Activated CD4-positive, alpha-beta T cell treated with anti-CD3 and anti-CD28 coated beads for 36 hours (primary cell): Measurements from ENCODE around the gene LYST. TPM values are rescaled to one million over a fixed set of nuclear protein-coding genes. Genes with fewer than 3 reads are reported as not detected.
"Not testable (repeated sequence)": the region's sequence is repeated elsewhere in the genome, so short reads cannot be mapped to it uniquely, and the experiment has no call there.

Source experiments
- ATAC-seq: fragments of 200-7000 bp; cut with Tn5 transposase; one replicate; pipeline ENCODE4 v1.10.0; 2021; ENCODE audit warnings: mild to moderate bottlenecking, moderate library complexity
- CTCF ChIA-PET: fragments of 350-600 bp; sonication (Branson Sonifier 250); formaldehyde crosslinking; loops from one replicate; lab custom pipeline; 2021; ENCODE audit warnings: antibody characterized with exemption; lab: Charles Lee
- POLR2A ChIA-PET: fragments of 350-600 bp; sonication (Branson Sonifier 250); formaldehyde crosslinking; loops from one replicate; lab custom pipeline; 2021; ENCODE audit warnings: antibody characterized with exemption, inconsistent platforms; lab: Charles Lee
- DNase-seq: peaks from one replicate; pipeline ENCODE4 v3.0.0-alpha.2; 2020
- H3K27ac Mint-ChIP-seq: one replicate; pipeline ENCODE4 v1.8.0; 2021; ENCODE audit warnings: mixed read lengths
- H3K27me3 Mint-ChIP-seq: one replicate; pipeline ENCODE4 v1.8.0; 2021; ENCODE audit warnings: mixed read lengths
- H3K36me3 Mint-ChIP-seq: one replicate; pipeline ENCODE4 v1.8.0; 2021; ENCODE audit warnings: low read depth, mixed read lengths
- H3K4me1 Mint-ChIP-seq: one replicate; pipeline ENCODE4 v1.8.0; 2021; ENCODE audit warnings: mixed read lengths
- H3K4me3 Mint-ChIP-seq: one replicate; pipeline ENCODE4 v1.8.0; 2021; ENCODE audit warnings: mild to moderate bottlenecking, moderate library complexity, mixed read lengths
- H3K9me3 Mint-ChIP-seq: one replicate; pipeline ENCODE4 v1.8.0; 2021; ENCODE audit warnings: low read depth, mixed read lengths
- intact Hi-C, 2 experiments: fragments of 100-400 bp; cut with DNase I in 1 of 2; cut with micrococcal nuclease in 1 of 2; formaldehyde crosslinking; loops; one replicate each; pipeline versions ENCODE4 v1.14.2 to v1.15.1; 2022 to 2024; cut with DNase I, micrococcal nuclease
- total RNA-seq, 2 experiments: library from RNA; stranded (reverse); gene quantifications; one replicate each; pipeline ENCODE4 v1.2.3, GENCODE V29; 2021

The LYST gene
- total RNA-seq, 2 experiments from 2014 or later = 28.1 to 32.3 TPM

GRCh38 chr1:235767795-235768194 is 98.9 kb downstream of the LYST start:
- ATAC-seq = no peak
- no peaks in the 10 kb centered on the region for H3K9me3 Mint-ChIP-seq
- no peak overlapping the region for H3K27ac Mint-ChIP-seq
- POLR2A ChIA-PET = interaction anchor here (0.7 kb wide), 1 partner anchor 373 kb away, joined by 3 read pairs; no protein-coding TSS in a partner anchor
- intact Hi-C loops = no loop called here
- CTCF ChIA-PET = interaction anchor here (0.8 to 1.6 kb wide), 5 partner anchors 9 to 204 kb away, joined by 3 to 4 read pairs (median 3); no protein-coding TSS in a partner anchor
- H3K4me1 Mint-ChIP-seq = peaks cover 11% of the 10 kb centered on the region
- DNase-seq = no peak
- H3K27me3 Mint-ChIP-seq = no peaks in the 10 kb centered on the region
- H3K36me3 Mint-ChIP-seq = peaks cover 13% of the 10 kb centered on the region
- H3K4me3 Mint-ChIP-seq = no peak overlapping the region

DNA sequence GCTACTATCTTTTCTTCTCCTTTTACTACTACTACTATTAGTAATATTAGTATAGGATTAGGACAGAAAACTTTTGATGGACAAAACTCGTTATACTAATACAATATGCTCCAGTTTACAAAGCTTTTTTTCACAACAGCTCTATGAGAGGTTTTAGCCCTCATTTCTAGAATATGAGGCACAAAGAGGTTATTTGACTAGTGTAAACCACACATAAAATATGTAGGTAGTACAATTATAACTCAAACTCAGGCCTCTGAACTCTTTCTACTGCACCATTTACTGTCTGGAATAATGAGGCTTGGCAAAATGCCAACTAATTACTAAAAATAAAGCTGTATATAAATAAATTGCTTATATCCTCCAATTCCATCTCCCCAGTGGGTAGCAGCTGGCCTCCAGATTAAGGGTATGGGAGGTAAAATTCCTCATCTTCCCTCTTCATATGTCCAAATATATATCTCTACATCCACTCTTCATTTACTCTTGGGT is 99.9 kb downstream of the LYST start:
- Mint-ChIP-seq H3K4me3 (no peak overlapping the region), H3K27me3 (no peaks in the 10 kb centered on the region), H3K36me3 (peaks cover 12% of the 10 kb centered on the region), H3K27ac (no peak overlapping the region), H3K9me3 (no peaks in the 10 kb centered on the region), H3K4me1 (peaks cover 11% of the 10 kb centered on the region)
- DNase-seq (no peak), ATAC-seq (no peak)
- POLR2A ChIA-PET = no interaction called here
- intact Hi-C loops = no loop called here
- CTCF ChIA-PET = interaction anchor here (0.9 to 1.6 kb wide), 3 partner anchors 10 to 77 kb away, joined by 3 to 4 read pairs (median 3); no protein-coding TSS in a partner anchor

GRCh38 chr1:235763962-235764361 is 102.7 kb downstream of the LYST start:
- peaks cover 11% of the 10 kb centered on the region for H3K4me1 Mint-ChIP-seq
- no peak overlapping the region for H3K4me3 Mint-ChIP-seq
- no peaks in the 10 kb centered on the region for H3K27me3 Mint-ChIP-seq
- H3K9me3 Mint-ChIP-seq = no peaks in the 10 kb centered on the region
- peak; percentile 38 for DNase-seq
- H3K36me3 Mint-ChIP-seq = peaks cover 13% of the 10 kb centered on the region
- ATAC-seq = peak; percentile 94
- ChIA-PET CTCF (interaction anchor here (0.6 to 1.4 kb wide), 5 partner anchors 67 to 261 kb away, joined by 3 to 5 read pairs (median 3); no protein-coding TSS in a partner anchor), POLR2A (no interaction called here)
- H3K27ac Mint-ChIP-seq = no peak overlapping the region
- intact Hi-C loops = loop anchor here in 1 of 2 experiments (1.0 kb wide), 1 partner anchor 235 kb away; no protein-coding TSS in a partner anchor

DNA sequence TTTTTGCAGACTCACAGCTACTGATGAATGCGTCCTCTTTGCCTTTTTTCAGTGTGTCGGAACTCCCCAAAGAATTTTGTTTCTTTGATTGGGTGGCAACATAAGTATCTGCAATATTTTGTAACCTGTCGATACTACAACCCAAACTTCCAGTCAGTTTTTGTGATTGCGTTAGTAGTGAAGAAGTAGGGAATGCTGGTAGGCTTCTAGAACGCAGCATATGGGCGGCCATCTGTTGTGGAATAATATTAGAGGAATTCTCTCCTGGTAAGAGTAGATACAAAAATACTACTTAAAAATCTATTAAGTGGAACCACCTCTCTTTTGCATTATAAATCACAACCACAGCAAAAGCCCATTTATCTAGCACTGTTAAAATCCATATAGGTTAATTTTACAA is 107.4 kb downstream of the LYST start:
- POLR2A ChIA-PET = no interaction called here

GRCh38 chr1:235758931-235759330 is 107.8 kb downstream of the LYST start:
- Mint-ChIP-seq H3K4me1 (no peaks in the 10 kb centered on the region), H3K36me3 (peaks cover 25% of the 10 kb centered on the region), H3K4me3 (no peak overlapping the region), H3K27me3 (no peaks in the 10 kb centered on the region), H3K27ac (no peak overlapping the region), H3K9me3 (no peaks in the 10 kb centered on the region)
- DNase-seq (no peak), ATAC-seq (no peak)
- intact Hi-C loops = no loop called here
- POLR2A ChIA-PET = no interaction called here
- CTCF ChIA-PET = interaction anchor here (0.5 to 1.2 kb wide), 2 partner anchors 9 to 34 kb away, joined by 3 read pairs; no protein-coding TSS in a partner anchor

More for the DNA sequence above, 107.4 kb downstream of the LYST start:
- peaks cover 22% of the 10 kb centered on the region for H3K36me3 Mint-ChIP-seq
- DNase-seq (no peak), ATAC-seq (no peak)
- no peaks in the 10 kb centered on the region for H3K27me3 Mint-ChIP-seq
- no peaks in the 10 kb centered on the region for H3K9me3 Mint-ChIP-seq
- H3K27ac Mint-ChIP-seq = no peak overlapping the region
- no peaks in the 10 kb centered on the region for H3K4me1 Mint-ChIP-seq
- CTCF ChIA-PET = interaction anchor here (0.7 kb wide), 1 partner anchor 229 kb away, joined by 3 read pairs; no protein-coding TSS in a partner anchor
- intact Hi-C loops = no loop called here
- no peak overlapping the region for H3K4me3 Mint-ChIP-seq

DNA sequence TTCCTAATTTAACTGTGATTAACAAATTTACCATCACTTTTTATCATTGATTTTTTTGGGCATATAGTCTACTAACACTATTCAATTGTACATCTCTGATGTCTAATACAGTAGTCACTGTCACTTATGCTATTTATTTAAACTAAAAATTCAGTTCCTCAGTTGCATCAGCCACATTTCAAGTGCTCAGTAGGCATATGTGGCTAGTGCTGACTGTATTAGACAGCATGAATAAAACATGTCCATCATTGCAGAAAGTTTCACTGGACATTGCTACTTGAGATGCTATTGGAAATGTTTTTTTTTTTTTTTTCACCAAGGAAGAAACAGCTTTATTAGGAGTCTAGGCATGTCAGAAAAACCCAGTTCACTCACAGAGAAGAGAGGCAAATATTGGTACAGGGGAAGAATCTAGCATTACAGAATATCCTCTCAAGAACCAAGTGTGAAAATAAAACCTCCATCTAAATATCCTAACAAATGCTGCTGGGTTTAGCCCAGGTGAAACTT is 109.1 kb downstream of the LYST start:
- Mint-ChIP-seq H3K9me3 (no peaks in the 10 kb centered on the region), H3K36me3 (peaks cover 21% of the 10 kb centered on the region), H3K4me3 (no peak overlapping the region), H3K27me3 (no peaks in the 10 kb centered on the region), H3K4me1 (no peaks in the 10 kb centered on the region), H3K27ac (no peak overlapping the region)
- ChIA-PET CTCF (interaction anchor here (1.1 to 2.9 kb wide), 3 partner anchors 10 to 215 kb away, joined by 3 to 14 read pairs (median 3); no protein-coding TSS in a partner anchor), POLR2A (interaction anchor here (0.6 kb wide), 1 partner anchor 35 kb away, joined by 3 read pairs; no protein-coding TSS in a partner anchor)
- ATAC-seq (no peak), DNase-seq (no peak)
- intact Hi-C loops = no loop called here

DNA sequence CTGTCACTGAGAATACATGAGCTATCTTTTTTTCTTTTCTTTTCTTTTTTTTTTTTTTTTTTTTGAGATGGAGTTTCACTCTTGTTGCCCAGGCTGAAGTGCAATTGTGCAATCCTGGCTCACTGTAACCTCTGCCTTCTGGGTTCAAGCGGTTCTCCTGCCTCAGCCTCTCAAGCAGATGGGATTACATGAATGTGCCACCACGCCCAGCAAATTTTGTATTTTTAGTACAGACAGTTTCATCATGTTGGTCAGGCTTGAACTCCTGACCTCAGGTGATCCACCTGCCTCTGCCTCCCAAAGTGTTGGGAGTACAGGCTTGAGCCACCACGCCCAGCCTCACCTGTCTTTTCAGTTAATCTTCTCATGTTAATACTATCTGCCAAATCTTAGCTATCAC is 112.5 kb downstream of the LYST start:
- H3K27me3 Mint-ChIP-seq, ATAC-seq, H3K27ac Mint-ChIP-seq, intact Hi-C loops, POLR2A ChIA-PET, H3K4me1 Mint-ChIP-seq, H3K4me3 Mint-ChIP-seq, H3K9me3 Mint-ChIP-seq, DNase-seq: not testable (repeated sequence)
- peaks cover 20% of the 10 kb centered on the region for H3K36me3 Mint-ChIP-seq
- CTCF ChIA-PET = interaction anchor here (0.6 to 1.4 kb wide), 4 partner anchors 9 to 43 kb away, joined by 3 to 4 read pairs (median 4); no protein-coding TSS in a partner anchor

GRCh38 chr1:235749755-235750300 is 116.9 kb downstream of the LYST start:
- peaks cover 27% of the 10 kb centered on the region for H3K36me3 Mint-ChIP-seq
- intact Hi-C loops = no loop called here
- POLR2A ChIA-PET = no interaction called here

GRCh38 chr1:235748747-235749146 is 118.0 kb downstream of the LYST start:
- ATAC-seq = no peak
- Mint-ChIP-seq H3K4me1 (no peaks in the 10 kb centered on the region), H3K27me3 (no peaks in the 10 kb centered on the region), H3K27ac (no peak overlapping the region), H3K36me3 (peaks cover 23% of the 10 kb centered on the region), H3K9me3 (no peaks in the 10 kb centered on the region), H3K4me3 (no peak overlapping the region)
- ChIA-PET POLR2A (interaction anchor here (0.7 kb wide), 1 partner anchor 8 kb away, joined by 3 read pairs; no protein-coding TSS in a partner anchor), CTCF (no interaction called here)
- no peak for DNase-seq
- intact Hi-C loops = no loop called here

More at GRCh38 chr1:235749755-235750300, 116.9 kb downstream of the LYST start:
- Mint-ChIP-seq H3K9me3 (no peaks in the 10 kb centered on the region), H3K4me3 (no peak overlapping the region), H3K27ac (peak overlapping the region; percentile 1), H3K4me1 (no peaks in the 10 kb centered on the region), H3K27me3 (no peaks in the 10 kb centered on the region)
- ATAC-seq (no peak), DNase-seq (no peak)
- CTCF ChIA-PET = interaction anchor here (1.1 kb wide), 1 partner anchor 50 kb away, joined by 4 read pairs; no protein-coding TSS in a partner anchor

- Mint-ChIP-seq H3K27me3 (no peaks in the 10 kb centered on the region), H3K27ac (no peak overlapping the region), H3K9me3 (no peaks in the 10 kb centered on the region), H3K4me3 (no peak overlapping the region), H3K4me1 (no peaks in the 10 kb centered on the region), H3K36me3 (peaks cover 35% of the 10 kb centered on the region)
- ChIA-PET POLR2A (no interaction called here), CTCF (no interaction called here)
- intact Hi-C loops = no loop called here
- DNase-seq (no peak), ATAC-seq (no peak)
These were observed 120.5 kb downstream of the LYST start for GRCh38 chr1:235746245-235746644.

DNA sequence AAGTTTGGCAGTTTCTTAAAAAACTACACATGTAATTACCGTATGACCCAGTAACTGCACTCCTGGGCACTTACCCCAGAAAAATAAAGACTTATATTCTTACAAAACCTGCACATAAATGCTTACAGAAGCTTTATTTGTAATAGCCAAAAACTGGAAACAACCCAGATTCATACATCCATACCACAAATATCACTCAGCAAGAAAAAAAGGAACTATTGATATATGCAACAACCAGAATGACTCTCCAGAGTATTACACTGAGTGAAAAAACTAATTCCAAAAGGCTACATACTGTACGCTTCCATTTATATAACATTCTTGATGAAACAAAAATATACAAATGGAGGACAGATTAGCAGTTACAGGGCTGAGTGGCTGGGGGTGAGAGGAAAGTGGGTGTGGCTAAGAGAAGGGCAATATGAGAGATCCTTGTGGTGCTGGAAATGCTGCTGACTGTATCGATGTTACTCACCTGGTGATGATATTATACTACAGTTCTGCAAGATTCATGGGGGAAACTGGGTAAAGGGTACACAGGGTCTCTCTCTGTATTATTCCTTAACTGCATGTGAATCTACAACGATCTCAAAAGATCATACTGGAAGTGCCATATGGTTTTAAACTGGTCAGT is 121.1 kb downstream of the LYST start:
- ChIA-PET POLR2A (no interaction called here), CTCF (interaction anchor here (1.1 to 1.4 kb wide), 2 partner anchors 8 to 34 kb away, joined by 3 to 4 read pairs; no protein-coding TSS in a partner anchor)
- H3K27ac Mint-ChIP-seq = no peak overlapping the region
- no peaks in the 10 kb centered on the region for H3K4me1 Mint-ChIP-seq
- DNase-seq (peak; percentile 20), ATAC-seq (peak; percentile 33)
- intact Hi-C loops = no loop called here
- no peak overlapping the region for H3K4me3 Mint-ChIP-seq
- H3K27me3 Mint-ChIP-seq = no peaks in the 10 kb centered on the region
- peaks cover 34% of the 10 kb centered on the region for H3K36me3 Mint-ChIP-seq
- H3K9me3 Mint-ChIP-seq = no peaks in the 10 kb centered on the region
